Mucosa of stomach (tissue), 1 donor: ENCODE measurements around the gene ACTR1A.

ENCODE experiments used
- H3K27me3 ChIP-seq: one replicate; pipeline ENCODE4 v1.7.0; 2013; ENCODE audit warnings: mild to moderate bottlenecking, low read length; ENCODE audit not compliant: control insufficient read depth, insufficient read depth
- H3K36me3 ChIP-seq: one replicate; pipeline ENCODE4 v1.7.0; 2013; ENCODE audit warnings: low read length; ENCODE audit not compliant: control insufficient read depth, insufficient read depth
- H3K4me1 ChIP-seq: one replicate; pipeline ENCODE4 v1.7.0; 2013; ENCODE audit warnings: mild to moderate bottlenecking, low read length; ENCODE audit not compliant: control insufficient read depth, insufficient read depth
- H3K4me3 ChIP-seq: one replicate; pipeline ENCODE4 v1.7.0; 2013; ENCODE audit warnings: low read length
- H3K9ac ChIP-seq: one replicate; pipeline ENCODE4 v1.7.0; 2013; ENCODE audit warnings: mild to moderate bottlenecking, low read length, moderate library complexity
- H3K9me3 ChIP-seq: one replicate; pipeline ENCODE4 v1.7.0; 2013; ENCODE audit warnings: mild to moderate bottlenecking, low read length, moderate library complexity; ENCODE audit not compliant: control insufficient read depth
- donor health status: Pancreatic carcinoma.

The ACTR1A gene

GRCh38 chr10:102438374-102438773, 64.1 kb downstream of the ACTR1A start:
- peaks cover 13% of the 10 kb centered on the region for H3K27me3 ChIP-seq
- peaks cover 3% of the 10 kb centered on the region for H3K4me1 ChIP-seq
- H3K4me3 ChIP-seq = no peak overlapping the region
- H3K9ac ChIP-seq = no peak overlapping the region
- H3K9me3 ChIP-seq = no peaks in the 10 kb centered on the region
- H3K36me3 ChIP-seq = no peaks in the 10 kb centered on the region

- H3K9ac ChIP-seq = no peak overlapping the region
- H3K27me3 ChIP-seq = peaks cover 14% of the 10 kb centered on the region
- H3K9me3 ChIP-seq = no peaks in the 10 kb centered on the region
- H3K4me1 ChIP-seq = peaks cover 3% of the 10 kb centered on the region
- no peak overlapping the region for H3K4me3 ChIP-seq
- H3K36me3 ChIP-seq = no peaks in the 10 kb centered on the region
Measured at GRCh38 chr10:102437515-102437914, 65.0 kb downstream of the ACTR1A start.

GRCh38 chr10:102436312-102436711, 66.2 kb downstream of the ACTR1A start:
- Histone ChIP-seq H3K4me3 (no peak overlapping the region), H3K36me3 (no peaks in the 10 kb centered on the region), H3K9me3 (no peaks in the 10 kb centered on the region), H3K9ac (no peak overlapping the region), H3K27me3 (peaks cover 14% of the 10 kb centered on the region), H3K4me1 (peaks cover 9% of the 10 kb centered on the region)

- H3K9ac ChIP-seq = no peak overlapping the region
Measured at GRCh38 chr10:102435529-102436233, 66.8 kb downstream of the ACTR1A start.

GRCh38 chr10:102435133-102435497, 67.4 kb downstream of the ACTR1A start:
- Histone ChIP-seq H3K4me1 (peaks cover 9% of the 10 kb centered on the region), H3K27me3 (peaks cover 14% of the 10 kb centered on the region), H3K9ac (no peak overlapping the region), H3K9me3 (no peaks in the 10 kb centered on the region), H3K36me3 (no peaks in the 10 kb centered on the region), H3K4me3 (no peak overlapping the region)

More at GRCh38 chr10:102435529-102436233, 66.8 kb downstream of the ACTR1A start:
- H3K27me3 ChIP-seq = peaks cover 14% of the 10 kb centered on the region
- H3K9me3 ChIP-seq = no peaks in the 10 kb centered on the region
- peaks cover 9% of the 10 kb centered on the region for H3K4me1 ChIP-seq
- H3K4me3 ChIP-seq = no peak overlapping the region
- no peaks in the 10 kb centered on the region for H3K36me3 ChIP-seq

- peaks cover 9% of the 10 kb centered on the region for H3K4me1 ChIP-seq
- H3K9me3 ChIP-seq = no peaks in the 10 kb centered on the region
- H3K9ac ChIP-seq = no peak overlapping the region
- H3K27me3 ChIP-seq = peaks cover 14% of the 10 kb centered on the region
- no peaks in the 10 kb centered on the region for H3K36me3 ChIP-seq
- H3K4me3 ChIP-seq = no peak overlapping the region
Measured at GRCh38 chr10:102434394-102435132, 67.9 kb downstream of the ACTR1A start.

- peaks cover 14% of the 10 kb centered on the region for H3K27me3 ChIP-seq
- H3K9me3 ChIP-seq = no peaks in the 10 kb centered on the region
- no peak overlapping the region for H3K9ac ChIP-seq
- H3K36me3 ChIP-seq = no peaks in the 10 kb centered on the region
- H3K4me3 ChIP-seq = no peak overlapping the region
- H3K4me1 ChIP-seq = peaks cover 9% of the 10 kb centered on the region
Measured at GRCh38 chr10:102433619-102434046, 68.9 kb downstream of the ACTR1A start.

DNA sequence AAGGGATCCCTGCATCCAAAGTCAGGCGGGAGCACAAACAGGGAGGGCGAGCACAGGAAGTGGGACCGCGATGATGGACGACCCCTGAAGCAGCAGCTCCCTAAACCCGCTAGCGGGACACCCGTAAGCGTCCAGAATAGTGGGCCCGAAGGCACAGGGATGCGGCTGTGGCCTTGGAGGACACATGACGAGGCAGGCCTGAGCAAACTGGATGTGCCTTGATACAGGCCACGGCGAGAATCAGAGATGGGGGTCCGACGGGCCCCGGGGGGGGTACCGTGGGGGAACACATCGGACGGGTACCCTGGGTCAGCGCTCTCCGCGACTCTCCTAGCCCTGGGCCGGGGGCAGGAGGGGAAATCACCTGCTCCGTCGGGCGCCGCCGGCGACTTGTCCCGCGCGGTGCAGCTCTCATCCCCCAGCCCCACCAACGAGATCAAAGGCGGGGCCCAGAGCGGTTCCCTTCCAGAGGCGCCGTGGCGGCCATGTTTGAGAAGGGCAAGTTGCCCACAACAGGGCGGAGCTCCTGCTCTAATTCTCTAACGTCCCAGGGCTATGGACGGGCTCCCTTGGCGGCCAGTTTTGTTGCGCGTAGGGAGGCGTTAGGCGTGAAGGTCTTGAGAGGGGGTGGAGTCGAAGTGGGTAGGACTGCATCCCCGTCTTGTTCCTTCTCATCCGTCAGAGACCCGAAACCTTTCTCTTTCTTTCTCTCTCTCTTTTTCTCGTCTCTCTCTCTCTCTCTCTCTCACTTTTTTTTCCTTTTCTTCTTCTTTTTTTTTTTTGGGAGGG, 70.2 kb downstream of the ACTR1A start, which contains the start of gene CUEDC2:
TSS of gene CUEDC2 (minus strand) at position 413 of the 789 bp plus-strand sequence. CDS start 7,386 bp downstream, outside the sequence.
- Histone ChIP-seq H3K36me3 (no peaks in the 10 kb centered on the region), H3K27me3 (peaks cover 14% of the 10 kb centered on the region), H3K4me1 (peaks cover 9% of the 10 kb centered on the region), H3K9ac (peak within 1 kb of the TSS; percentile 86), H3K4me3 (peak within 1 kb of the TSS; percentile 39), H3K9me3 (no peaks in the 10 kb centered on the region)

DNA sequence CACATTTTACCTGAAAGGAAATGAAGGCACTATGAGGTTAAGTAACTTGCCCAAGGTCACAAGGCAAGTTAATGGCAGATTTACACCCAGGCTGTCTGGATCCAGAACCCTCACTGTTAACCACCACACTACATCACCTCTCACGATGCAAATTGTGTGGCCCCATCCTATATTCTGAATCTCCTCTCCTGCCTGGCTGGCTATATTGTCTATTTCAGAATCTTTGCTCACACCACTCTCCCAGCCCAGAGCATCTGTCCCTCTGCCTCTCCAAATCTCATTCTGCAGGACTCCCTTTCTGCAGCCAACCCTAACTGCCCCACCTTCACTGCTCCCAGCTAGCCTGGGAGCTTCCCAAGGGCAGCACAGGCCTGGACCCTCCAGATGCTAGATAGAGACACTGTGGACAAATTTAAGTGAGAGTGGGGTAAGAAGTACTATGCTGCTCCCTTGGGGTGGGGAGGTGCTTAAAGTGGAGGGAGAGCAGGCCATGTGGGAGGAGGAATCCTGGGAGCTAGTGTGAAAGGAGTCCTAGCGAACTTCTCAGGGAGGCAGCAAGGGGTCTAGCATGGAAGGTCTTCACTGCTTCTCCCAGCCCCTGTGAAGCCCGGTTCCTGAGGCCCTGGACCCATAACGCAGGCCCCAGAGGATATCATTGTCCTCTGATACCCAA, 70.9 kb downstream of the ACTR1A start:
- Histone ChIP-seq H3K9me3 (no peaks in the 10 kb centered on the region), H3K36me3 (no peaks in the 10 kb centered on the region), H3K4me3 (peak overlapping the region; percentile 39), H3K4me1 (peaks cover 9% of the 10 kb centered on the region), H3K27me3 (peaks cover 14% of the 10 kb centered on the region), H3K9ac (peak overlapping the region; percentile 86)

- Histone ChIP-seq H3K9me3 (no peaks in the 10 kb centered on the region), H3K36me3 (no peaks in the 10 kb centered on the region), H3K4me1 (peaks cover 6% of the 10 kb centered on the region), H3K27me3 (peaks cover 6% of the 10 kb centered on the region), H3K9ac (no peak overlapping the region), H3K4me3 (no peak overlapping the region)
Measured at GRCh38 chr10:102429468-102429867, 73.0 kb downstream of the ACTR1A start.
